GM10248 (cell line): ENCODE results near the gene CYB5D1.
A peak's percentile ranks its signal among the peaks of the same experiment; 100 is the strongest.

ENCODE experiments used
- CTCF ChIA-PET: fragments of 300-600 bp; sonication (Branson Sonifier 250); formaldehyde crosslinking; extraction: SDS; loops from one replicate; lab custom pipeline; 2021; ENCODE audit warnings: antibody characterized with exemption; lab: Yijun Ruan, JAX
- POLR2A ChIA-PET: fragments of 350-650 bp; sonication (Branson Sonifier 250); formaldehyde crosslinking; extraction: SDS; loops from one replicate; lab custom pipeline; 2020; ENCODE audit warnings: antibody characterized with exemption; lab: Yijun Ruan, JAX
- DNase-seq: peaks from one replicate; pipeline ENCODE4 v3.0.0; 2012; ENCODE audit errors: extremely low spot score
- TF ChIP-seq, protein P1 (sequence below): IDR thresholded peaks from 2 replicates; pipeline ENCODE4 v1.5.1; 2012; ENCODE audit warnings: mild to moderate bottlenecking, low read depth; ENCODE audit errors: extremely low read depth, missing control alignments, control extremely low read depth

CYB5D1 gene

GRCh38 chr17:7854851-7855659 is 2.7 kb upstream of the CYB5D1 start, which contains the start of gene TMEM88:
TSS of gene TMEM88 (plus strand) at chr17:7855066. CDS start at chr17:7855075, 9 bp downstream.
- no peak for DNase-seq
- ChIA-PET CTCF (interaction anchor here (1.7 to 2.8 kb wide), 2 partner anchors 112 to 134 kb away, joined by 3 to 8 read pairs; no protein-coding TSS in a partner anchor), POLR2A (no interaction called here)
- TF ChIP-seq, protein P1, sequence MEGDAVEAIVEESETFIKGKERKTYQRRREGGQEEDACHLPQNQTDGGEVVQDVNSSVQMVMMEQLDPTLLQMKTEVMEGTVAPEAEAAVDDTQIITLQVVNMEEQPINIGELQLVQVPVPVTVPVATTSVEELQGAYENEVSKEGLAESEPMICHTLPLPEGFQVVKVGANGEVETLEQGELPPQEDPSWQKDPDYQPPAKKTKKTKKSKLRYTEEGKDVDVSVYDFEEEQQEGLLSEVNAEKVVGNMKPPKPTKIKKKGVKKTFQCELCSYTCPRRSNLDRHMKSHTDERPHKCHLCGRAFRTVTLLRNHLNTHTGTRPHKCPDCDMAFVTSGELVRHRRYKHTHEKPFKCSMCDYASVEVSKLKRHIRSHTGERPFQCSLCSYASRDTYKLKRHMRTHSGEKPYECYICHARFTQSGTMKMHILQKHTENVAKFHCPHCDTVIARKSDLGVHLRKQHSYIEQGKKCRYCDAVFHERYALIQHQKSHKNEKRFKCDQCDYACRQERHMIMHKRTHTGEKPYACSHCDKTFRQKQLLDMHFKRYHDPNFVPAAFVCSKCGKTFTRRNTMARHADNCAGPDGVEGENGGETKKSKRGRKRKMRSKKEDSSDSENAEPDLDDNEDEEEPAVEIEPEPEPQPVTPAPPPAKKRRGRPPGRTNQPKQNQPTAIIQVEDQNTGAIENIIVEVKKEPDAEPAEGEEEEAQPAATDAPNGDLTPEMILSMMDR: no peak

DNA sequence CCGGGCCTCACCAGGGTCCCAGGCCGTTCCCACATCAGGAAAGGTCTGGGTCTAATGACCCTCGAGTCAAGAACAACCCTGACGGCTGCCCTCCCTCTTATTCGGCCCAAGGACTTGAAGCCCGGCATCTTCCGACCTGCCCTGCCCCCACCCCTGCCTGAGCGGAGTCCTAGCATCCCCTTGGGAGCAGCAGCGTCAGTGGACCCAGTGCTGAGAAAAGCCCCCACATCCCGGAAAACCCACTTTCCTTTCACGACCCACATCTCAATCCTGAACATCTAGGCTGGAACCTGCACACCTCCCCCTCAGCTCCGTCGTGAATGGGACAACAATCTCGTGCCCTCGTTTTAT is 2.2 kb upstream of the CYB5D1 start:
- no peak for DNase-seq
- ChIA-PET CTCF (interaction anchor here (0.9 to 2.8 kb wide), 3 partner anchors 20 to 133 kb away, joined by 3 to 8 read pairs (median 5); no protein-coding TSS in a partner anchor), POLR2A (no interaction called here)
- TF ChIP-seq, protein P1: no peak

- TF ChIP-seq, protein P1: no peak
- POLR2A ChIA-PET: interaction anchor here (1.0 to 1.2 kb wide), 3 partner anchors 9 to 13 kb away, joined by 4 to 14 read pairs (median 6); no protein-coding TSS in a partner anchor
- DNase-seq: no peak
- CTCF ChIA-PET: interaction anchor here (0.9 to 2.8 kb wide), 12 partner anchors 11 to 132 kb away, joined by 3 to 8 read pairs (median 6); no protein-coding TSS in a partner anchor
These were observed 1.6 kb upstream of the CYB5D1 start for GRCh38 chr17:7856011-7856810.

- TF ChIP-seq, protein P1: peak; percentile 72
- ChIA-PET POLR2A (interaction anchor here (0.7 to 1.2 kb wide), 8 partner anchors 9 to 170 kb away, joined by 3 to 14 read pairs (median 3); partner anchors contain the start of gene TP53), CTCF (interaction anchor here (0.6 to 2.8 kb wide), 19 partner anchors 9 to 204 kb away, joined by 3 to 8 read pairs (median 4); partner anchors contain the start of gene KDM6B)
- peak; percentile 93 for DNase-seq
These were observed 741 bp upstream of the CYB5D1 start, which contains the start of gene NAA38 for GRCh38 chr17:7856811-7857712. TSS of gene NAA38 (minus strand) at chr17:7857559. CDS start at chr17:7857463, 96 bp downstream.

- DNase-seq: peak; percentile 39
- POLR2A ChIA-PET: no interaction called here
- TF ChIP-seq, protein P1: peak; percentile 37
- CTCF ChIA-PET: interaction anchor here (1.0 to 8.9 kb wide), 5 partner anchors 12 to 132 kb away, joined by 3 to 121 read pairs (median 5); no protein-coding TSS in a partner anchor
These were observed 663 bp downstream of the CYB5D1 start for GRCh38 chr17:7858522-7858810.
